Skeletal muscle cell (primary cell): ENCODE data around the gene AP4S1.
A peak's percentile ranks its signal among the peaks of the same experiment; 100 is the strongest.
"Not testable (repeated sequence)": the region's sequence is repeated elsewhere in the genome, so short reads cannot be mapped to it uniquely, and the experiment has no call there.

ENCODE experiments used
- DNase-seq: peaks from one replicate; pipeline ENCODE4 v3.0.0-alpha.2; 2010; ENCODE audit warnings: low read depth
- H3K4me3 ChIP-seq: 2 replicates; pipeline ENCODE4 v1.5.1; 2011; ENCODE audit warnings: low read depth, mild to moderate bottlenecking, control low read depth, low read length, moderate library complexity

AP4S1 gene

GRCh38 chr14:31025367-31026076 is at the start of gene AP4S1:
Gene AP4S1 (plus strand): TSS chr14:31025649. CDS start chr14:31066197, 40,548 bp downstream.
- DNase-seq = no peak
- H3K4me3 ChIP-seq = peak within 1 kb of the TSS; percentile 89

GRCh38 chr14:30977752-30978151 is 47.7 kb upstream of the AP4S1 start:
- DNase-seq = no peak
- H3K4me3 ChIP-seq = no peak overlapping the region

GRCh38 chr14:30980106-30980704 is 45.2 kb upstream of the AP4S1 start:
- not testable (repeated sequence) for H3K4me3 ChIP-seq
- DNase-seq = peak; percentile 32

- DNase-seq = no peak
- H3K4me3 ChIP-seq = no peak overlapping the region
These were observed 44.5 kb upstream of the AP4S1 start for GRCh38 chr14:30980980-30981379.

GRCh38 chr14:30982533-30982932 is 42.9 kb upstream of the AP4S1 start:
- no peak for DNase-seq
- no peak overlapping the region for H3K4me3 ChIP-seq

GRCh38 chr14:30983858-30984257 is 41.6 kb upstream of the AP4S1 start:
- DNase-seq = no peak
- no peak overlapping the region for H3K4me3 ChIP-seq

- DNase-seq = no peak
- H3K4me3 ChIP-seq = no peak overlapping the region
These were observed 39.7 kb upstream of the AP4S1 start for GRCh38 chr14:30985796-30986195.

GRCh38 chr14:30988509-30988908 is 36.9 kb upstream of the AP4S1 start:
- no peak overlapping the region for H3K4me3 ChIP-seq
- DNase-seq = peak; percentile 5

- H3K4me3 ChIP-seq = no peak overlapping the region
- no peak for DNase-seq
These were observed 34.7 kb upstream of the AP4S1 start for GRCh38 chr14:30990770-30991169.

- no peak overlapping the region for H3K4me3 ChIP-seq
- DNase-seq = no peak
These were observed 34.0 kb upstream of the AP4S1 start for GRCh38 chr14:30991408-30991807.

GRCh38 chr14:30993071-30993470 is 32.4 kb upstream of the AP4S1 start:
- H3K4me3 ChIP-seq = no peak overlapping the region
- no peak for DNase-seq

- no peak for DNase-seq
- H3K4me3 ChIP-seq = no peak overlapping the region
These were observed 30.5 kb upstream of the AP4S1 start for GRCh38 chr14:30994681-30995620.

GRCh38 chr14:30995689-30996088 is 29.8 kb upstream of the AP4S1 start:
- no peak overlapping the region for H3K4me3 ChIP-seq
- DNase-seq = no peak

GRCh38 chr14:30996892-30997659 is 28.4 kb upstream of the AP4S1 start:
- DNase-seq = no peak
- no peak overlapping the region for H3K4me3 ChIP-seq

GRCh38 chr14:30998100-30998706 is 27.2 kb upstream of the AP4S1 start:
- H3K4me3 ChIP-seq = no peak overlapping the region

GRCh38 chr14:30999038-30999773 is 26.2 kb upstream of the AP4S1 start:
- no peak for DNase-seq
- no peak overlapping the region for H3K4me3 ChIP-seq

More at GRCh38 chr14:30998100-30998706, 27.2 kb upstream of the AP4S1 start:
- DNase-seq = no peak

GRCh38 chr14:31000629-31001338 is 24.7 kb upstream of the AP4S1 start:
- no peak for DNase-seq
- H3K4me3 ChIP-seq = no peak overlapping the region

- H3K4me3 ChIP-seq = no peak overlapping the region
- no peak for DNase-seq
These were observed 24.1 kb upstream of the AP4S1 start for GRCh38 chr14:31001339-31001658.
